HG03108 (cell line): ENCODE results near the gene PARK7.

Experiments used
- ATAC-seq: cut with Tn5 transposase; IDR thresholded peaks from one replicate; pipeline ENCODE4 v1.9.1; 2021; ENCODE audit warnings: moderate library complexity; ENCODE audit not compliant: unreplicated experiment

PARK7 gene

GRCh38 chr1:8021676-8022266 lies 60.3 kb downstream of the PARK7 start:
- no peak for ATAC-seq

- ATAC-seq, result no peak
Observed at GRCh38 chr1:8022395-8023286, 61.1 kb downstream of the PARK7 start.

GRCh38 chr1:8023287-8023994 lies 61.9 kb downstream of the PARK7 start:
- ATAC-seq, result no peak

- ATAC-seq, result no peak
Observed at GRCh38 chr1:8023995-8024313, 62.4 kb downstream of the PARK7 start.

- ATAC-seq, result no peak
Observed at GRCh38 chr1:8024329-8024728, 62.8 kb downstream of the PARK7 start.

- no peak for ATAC-seq
Observed at GRCh38 chr1:8025061-8025670, 63.7 kb downstream of the PARK7 start.

GRCh38 chr1:8025671-8026144 lies 64.2 kb downstream of the PARK7 start:
- ATAC-seq, result peak; percentile 10

GRCh38 chr1:8026153-8026975 lies 64.9 kb downstream of the PARK7 start, which contains the start of gene ERRFI1:
ERRFI1 (minus strand) TSS chr1:8026309; CDS start chr1:8015619, 10,690 bp downstream.
- peak; percentile 85 for ATAC-seq

GRCh38 chr1:8026976-8027747 lies 65.7 kb downstream of the PARK7 start:
- no peak for ATAC-seq

- ATAC-seq, result no peak
Observed at GRCh38 chr1:8027748-8028570, 66.4 kb downstream of the PARK7 start.

GRCh38 chr1:8028571-8028910 lies 67.0 kb downstream of the PARK7 start:
- ATAC-seq, result no peak

- no peak for ATAC-seq
Observed at GRCh38 chr1:8031176-8031785, 69.8 kb downstream of the PARK7 start.

- ATAC-seq, result no peak
Observed at GRCh38 chr1:8032366-8032910, 70.9 kb downstream of the PARK7 start.

- ATAC-seq, result no peak
Observed at GRCh38 chr1:8033322-8033721, 71.8 kb downstream of the PARK7 start.
